T-helper 1 cell treated with Interleukin-12 subunit alpha and Interleukin-12 subunit beta and Interleukin-4 antibody, amounts not matched to agents 30 ng/mL and 1 ng/mL, for 36 hours (primary cell): ENCODE results near the gene ODF2L. TPM values are rescaled to one million over a fixed set of nuclear protein-coding genes. Genes with fewer than 3 reads are reported as not detected.
"Not testable (repeated sequence)": the region's sequence is repeated elsewhere in the genome, so short reads cannot be mapped to it uniquely, and the experiment has no call there.

Experiments used
- intact Hi-C: fragments of 100-400 bp; cut with micrococcal nuclease; formaldehyde crosslinking; loops from one replicate; pipeline ENCODE4 v1.15.1; 2024
- total RNA-seq: library from RNA; stranded (reverse); gene quantifications from 2 replicates; pipeline ENCODE4 v1.2.3, GENCODE V29; 2022

ODF2L gene
- total RNA-seq, 1 donor from 2014 or later: 53.1 TPM

GRCh38 chr1:86387916-86388627 is 8.1 kb downstream of the ODF2L start:
- intact Hi-C loops: loop anchor here (1.0 to 5.0 kb wide), 5 partner anchors 8 to 1696 kb away; partner anchors contain the start of genes ODF2L, SH3GLB1 and SSX2IP

DNA sequence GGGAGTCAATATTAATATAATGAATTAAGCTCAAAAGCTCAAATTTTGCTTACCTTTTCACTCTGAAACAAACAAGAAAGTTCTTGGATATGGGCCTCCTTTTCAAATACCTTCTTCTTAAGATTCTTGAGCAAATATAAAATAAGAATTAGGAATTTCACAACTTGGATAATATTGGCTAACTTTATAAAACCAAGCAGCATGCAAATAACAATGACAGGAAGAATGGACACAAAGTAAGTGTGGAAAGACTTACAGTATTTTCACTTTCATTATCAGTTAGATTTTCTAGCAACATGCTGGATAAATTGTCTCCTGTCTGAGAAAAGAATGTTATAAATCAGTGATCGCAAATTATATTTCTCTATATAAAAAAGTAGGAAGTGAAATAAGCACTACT is 13.2 kb downstream of the ODF2L start:
- intact Hi-C loops: no loop called here

DNA sequence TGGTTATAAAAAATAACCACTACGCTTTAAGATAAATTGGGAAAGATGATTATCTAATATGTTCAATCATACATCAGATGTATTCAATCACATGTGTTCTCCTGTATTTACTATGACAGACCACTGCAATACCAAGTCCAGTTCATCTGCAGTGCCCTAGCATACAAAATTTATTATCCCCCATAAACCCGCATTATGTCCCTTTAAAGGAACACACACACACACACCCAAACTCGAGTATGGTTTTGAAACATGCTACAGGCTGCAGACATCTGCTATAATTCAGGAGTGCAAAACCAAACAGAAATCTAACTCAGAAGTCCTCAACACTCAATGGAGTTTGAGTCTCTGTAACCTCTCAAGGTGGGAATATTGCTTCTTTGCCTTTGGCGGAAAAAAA is 14.9 kb downstream of the ODF2L start:
- intact Hi-C loops: loop anchor here (2.0 kb wide), 1 partner anchor 452 kb away; no protein-coding TSS in a partner anchor

GRCh38 chr1:86380257-86380861 is 15.8 kb downstream of the ODF2L start:
- intact Hi-C loops: loop anchor here (1.0 to 2.0 kb wide), 11 partner anchors 9 to 704 kb away; partner anchors contain the start of genes ODF2L and SH3GLB1

GRCh38 chr1:86378813-86379212 is 17.3 kb downstream of the ODF2L start:
- intact Hi-C loops: no loop called here

GRCh38 chr1:86377341-86377740 is 18.8 kb downstream of the ODF2L start:
- intact Hi-C loops: no loop called here

DNA sequence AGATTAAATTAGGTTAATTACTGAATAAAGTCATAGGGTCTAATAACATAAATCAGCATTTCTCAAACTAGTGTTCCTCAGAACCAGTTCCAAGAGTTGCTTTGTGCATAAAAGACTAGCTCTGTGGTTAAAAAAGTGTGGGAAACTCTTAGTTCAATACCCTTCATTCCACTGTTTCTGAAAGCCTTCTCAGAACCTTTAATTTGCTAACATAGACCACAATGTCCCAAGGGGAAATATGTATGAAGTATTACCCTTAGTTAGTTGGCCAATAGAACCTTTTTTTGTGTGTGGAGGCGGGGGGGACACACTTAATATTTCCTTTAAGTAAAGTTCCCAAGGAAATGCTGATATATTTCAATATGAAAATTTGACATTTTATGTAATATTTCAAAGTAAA is 20.4 kb downstream of the ODF2L start:
- intact Hi-C loops: no loop called here

GRCh38 chr1:86370601-86371022 is 25.5 kb downstream of the ODF2L start:
- intact Hi-C loops: no loop called here

DNA sequence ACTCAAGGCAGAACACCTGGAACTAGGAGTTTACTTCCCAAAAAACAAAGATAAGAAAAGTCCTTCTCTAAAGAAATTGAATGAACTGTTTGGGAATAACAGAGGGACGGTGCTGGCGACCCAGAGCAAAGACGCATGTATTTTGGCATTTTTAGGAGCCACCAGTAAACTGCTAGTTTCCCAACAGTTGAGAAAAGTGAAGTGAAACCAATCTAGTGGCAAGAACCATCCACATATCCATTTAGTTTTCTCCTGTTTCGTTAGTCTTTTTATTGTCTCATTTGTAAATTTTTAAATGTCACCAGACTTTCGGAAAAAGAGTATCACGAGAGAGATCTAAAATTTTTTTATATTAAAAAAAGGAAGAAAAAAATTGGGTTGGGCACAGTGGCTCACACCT is 30.2 kb downstream of the ODF2L start:
- intact Hi-C loops: no loop called here

DNA sequence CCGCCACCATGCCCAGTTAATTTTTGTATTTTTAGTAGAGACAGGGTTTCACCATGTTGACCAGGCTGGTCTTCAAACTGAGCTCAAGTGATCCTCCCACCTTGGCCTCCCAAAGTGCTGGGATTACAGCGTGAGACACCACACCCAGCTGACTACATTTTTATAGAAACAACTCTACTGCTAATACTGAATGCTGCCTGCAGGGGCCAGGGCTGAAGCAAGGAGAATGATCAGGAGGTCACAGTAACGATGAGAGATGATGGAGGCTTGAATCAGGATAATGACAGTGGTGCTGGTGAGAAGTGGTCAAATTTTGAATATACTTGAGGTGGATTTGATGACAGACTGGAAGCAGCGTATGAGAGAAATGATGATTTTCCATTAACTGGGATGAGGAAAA is 33.3 kb downstream of the ODF2L start:
- intact Hi-C loops: no loop called here

GRCh38 chr1:86357796-86358195 is 38.3 kb downstream of the ODF2L start:
- intact Hi-C loops: no loop called here

DNA sequence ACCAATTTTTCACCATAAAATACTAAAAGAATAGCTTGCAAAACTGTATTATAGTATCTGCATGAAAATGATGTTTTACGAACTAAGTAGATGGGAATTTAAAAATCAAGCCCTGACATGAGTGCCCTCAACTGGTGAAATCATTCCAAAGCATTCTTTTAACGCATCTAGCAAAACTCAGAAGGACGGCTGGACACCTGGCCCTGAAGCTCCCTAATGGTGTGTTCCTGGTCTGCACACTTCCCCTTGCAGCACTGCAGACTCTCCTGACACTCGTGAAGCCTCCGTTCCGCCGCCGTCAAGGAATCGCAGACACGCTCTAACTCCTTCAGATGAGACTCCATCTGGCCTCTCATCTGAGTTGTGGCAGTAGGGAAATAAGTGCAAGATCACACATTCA is 39.9 kb downstream of the ODF2L start:
- intact Hi-C loops: no loop called here

- intact Hi-C loops: no loop called here
These were observed 44.0 kb downstream of the ODF2L start for GRCh38 chr1:86352086-86352485.

DNA sequence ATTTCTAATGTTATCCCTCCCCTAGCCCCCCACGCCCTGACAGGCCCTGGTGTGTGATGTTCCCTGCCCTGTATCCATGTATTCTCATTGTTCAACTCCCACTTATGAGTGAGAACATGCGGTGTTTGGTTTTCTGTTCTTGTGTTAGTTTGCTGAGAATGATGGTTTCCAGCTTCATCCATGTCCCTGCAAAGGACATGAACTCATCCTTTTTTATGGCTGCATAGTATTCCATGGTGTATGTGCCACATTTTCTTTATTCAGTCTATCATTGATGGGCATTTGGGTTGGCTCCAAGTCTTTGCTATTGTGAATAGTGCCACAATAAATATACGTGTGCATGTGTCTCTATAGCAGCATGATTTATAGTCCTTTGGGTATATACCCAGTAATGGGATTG is 45.9 kb downstream of the ODF2L start:
- intact Hi-C loops: not testable (repeated sequence)

- intact Hi-C loops: no loop called here
These were observed 49.7 kb downstream of the ODF2L start for GRCh38 chr1:86346388-86346787.

- intact Hi-C loops: no loop called here
These were observed 51.1 kb downstream of the ODF2L start for GRCh38 chr1:86345042-86345441.

GRCh38 chr1:86339906-86340305 is 56.2 kb downstream of the ODF2L start:
- intact Hi-C loops: no loop called here

GRCh38 chr1:86339014-86339812 is 56.9 kb downstream of the ODF2L start:
- intact Hi-C loops: no loop called here

DNA sequence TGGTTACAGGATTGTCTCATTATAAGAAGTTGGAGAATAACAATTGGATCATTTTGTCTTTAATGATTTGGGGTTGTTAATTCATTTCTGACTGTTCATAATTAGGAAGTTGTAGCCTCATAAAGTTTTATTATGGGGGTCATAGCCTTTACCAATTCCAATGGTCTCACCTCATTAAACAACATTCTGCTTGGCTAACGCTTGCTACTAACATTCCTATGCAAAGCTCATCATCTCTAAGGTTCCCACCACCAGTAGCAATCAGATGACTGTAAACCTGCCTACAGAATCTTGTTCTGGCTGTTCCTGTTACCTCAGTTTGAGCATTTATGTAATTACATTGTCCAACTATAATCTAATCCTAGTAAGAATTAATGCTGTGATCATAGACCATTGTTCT is 60.2 kb downstream of the ODF2L start:
- intact Hi-C loops: no loop called here

- intact Hi-C loops: no loop called here
These were observed 70.9 kb downstream of the ODF2L start for GRCh38 chr1:86325264-86325663.

DNA sequence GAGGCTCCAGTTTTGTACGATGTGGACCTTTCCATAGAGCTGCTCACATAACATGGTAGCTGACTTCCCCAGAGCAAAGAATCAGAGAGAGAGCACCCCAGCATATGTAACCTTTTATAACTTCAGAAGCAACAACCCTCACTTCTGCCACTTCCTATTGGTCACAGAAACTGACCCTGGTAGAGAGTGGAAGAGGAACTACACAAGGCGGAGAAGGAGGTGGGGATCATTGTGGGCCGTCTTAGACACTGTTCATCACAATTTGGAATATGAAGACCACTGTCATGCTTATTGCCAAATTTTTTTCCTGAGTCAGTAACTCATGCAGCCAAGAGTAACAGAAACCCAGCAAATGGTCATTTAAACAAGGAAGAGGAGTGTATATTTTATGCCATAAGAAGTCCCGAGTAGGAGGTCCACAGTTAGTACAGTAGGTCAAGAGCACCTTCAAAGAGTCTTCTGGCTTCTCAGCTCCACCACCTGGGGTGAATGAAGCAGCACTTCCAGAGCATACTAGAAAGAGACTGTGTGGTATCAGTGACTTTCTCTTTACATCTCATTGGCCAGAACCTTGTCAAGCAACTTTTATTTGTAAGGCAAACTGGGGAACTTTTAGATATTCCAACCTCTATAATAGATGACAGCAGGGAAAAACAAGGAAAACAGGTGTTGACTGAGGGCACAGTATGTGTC is 71.8 kb downstream of the ODF2L start:
- intact Hi-C loops: no loop called here

DNA sequence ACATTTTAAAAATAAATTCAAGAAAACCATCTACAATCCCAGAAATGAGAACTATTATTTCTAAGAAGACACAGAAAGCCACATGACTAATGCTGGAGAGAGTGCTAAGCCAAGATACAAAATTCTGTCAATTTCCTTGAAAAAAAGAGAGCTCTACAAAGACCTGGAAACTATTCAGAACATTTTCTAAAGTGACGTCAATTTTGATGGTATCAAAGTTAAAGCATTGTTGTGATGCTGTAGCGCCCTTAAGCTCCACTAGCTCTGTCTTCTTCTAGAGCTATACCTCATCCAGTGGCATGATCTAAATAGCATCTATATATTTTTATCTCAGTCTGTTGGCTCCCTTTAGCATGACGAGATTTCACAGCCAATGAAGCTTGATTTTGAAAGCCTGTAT is 73.9 kb downstream of the ODF2L start:
- intact Hi-C loops: no loop called here
